Caco-2 (cell line): ENCODE data around the gene ZNF500. TPM values are rescaled to one million over a fixed set of nuclear protein-coding genes. Genes with fewer than 3 reads are reported as not detected.

ENCODE experiments used
- BruUV-seq: library from RNA; stranded (reverse); fragments of 400-500 nt; replicated peaks from 2 replicates; lab custom pipeline; 2021; lab: Mats Ljungman, UMichigan
- CTCF ChIA-PET: fragments of 300-600 bp; sonication (Branson Sonifier 250); formaldehyde crosslinking; loops from one replicate; lab custom pipeline; 2022; ENCODE audit warnings: antibody characterized with exemption; lab: Charles Lee
- POLR2A ChIA-PET: fragments of 300-600 bp; sonication (Branson Sonifier 250); formaldehyde crosslinking; loops from one replicate; lab custom pipeline; 2022; ENCODE audit warnings: antibody characterized with exemption; lab: Charles Lee
- DNase-seq, 2 experiments: peaks; one replicate each; pipeline versions ENCODE4 v3.0.0 to v3.0.0-alpha.2; 2020 to 2022
- H3K27me3 ChIP-seq: replicated peaks from 2 replicates; pipeline ENCODE4 v1.6.0; 2011; ENCODE audit warnings: low read length; ENCODE audit not compliant: control insufficient read depth, insufficient read depth
- H3K36me3 ChIP-seq: 2 replicates; pipeline ENCODE4 v1.5.1; 2011; ENCODE audit warnings: low read length; ENCODE audit not compliant: control insufficient read depth, insufficient read depth
- H3K4me1 ChIP-seq: fragments of 250-450 bp; sonication (Bioruptor Pico); 2 replicates; pipeline ENCODE4 v1.5.1; 2020; ENCODE audit warnings: mild to moderate bottlenecking
- H3K4me3 ChIP-seq: 2 replicates; pipeline ENCODE4 v1.5.1; 2011; ENCODE audit warnings: low read depth, mild to moderate bottlenecking, control low read depth, low read length
- H3K9me3 ChIP-seq: fragments of 250-450 bp; sonication (Bioruptor Pico); 2 replicates; pipeline ENCODE4 v1.5.1; 2020; ENCODE audit warnings: mild to moderate bottlenecking, moderate library complexity
- H3K27ac Mint-ChIP-seq: one replicate; pipeline ENCODE4 v1.8.0; 2022; ENCODE audit warnings: mixed read lengths; ENCODE audit not compliant: unreplicated experiment
- H3K27me3 Mint-ChIP-seq: one replicate; pipeline ENCODE4 v1.8.0; 2022; ENCODE audit warnings: mixed read lengths; ENCODE audit not compliant: insufficient read depth, unreplicated experiment
- H3K36me3 Mint-ChIP-seq: one replicate; pipeline ENCODE4 v1.8.0; 2022; ENCODE audit warnings: mild to moderate bottlenecking, mixed read lengths; ENCODE audit not compliant: insufficient read depth, unreplicated experiment
- H3K4me1 Mint-ChIP-seq: one replicate; pipeline ENCODE4 v1.8.0; 2022; ENCODE audit warnings: low read depth, mixed read lengths; ENCODE audit not compliant: unreplicated experiment
- H3K4me3 Mint-ChIP-seq: one replicate; pipeline ENCODE4 v1.8.0; 2022; ENCODE audit warnings: mild to moderate bottlenecking, moderate library complexity, mixed read lengths; ENCODE audit not compliant: unreplicated experiment
- H3K9me3 Mint-ChIP-seq: one replicate; pipeline ENCODE4 v1.8.0; 2022; ENCODE audit warnings: mixed read lengths; ENCODE audit not compliant: unreplicated experiment
- CTCF ChIP-seq, 2 experiments: fragments of 200-600 bp in 1 of 2; IDR thresholded peaks; 1 replicate in 1 of 2; 2 replicates in 1 of 2; pipeline versions ENCODE4 v1.5.1 to v1.8.0; 2011 to 2022; ENCODE audit warnings: antibody characterized with exemption in 1 of 2, control low read depth in 1 of 2, inconsistent platforms in 1 of 2, low read depth in 1 of 2, low read length in 1 of 2, mild to moderate bottlenecking in 1 of 2, moderate library complexity in 1 of 2; ENCODE audit not compliant: insufficient read depth in 1 of 2, severe bottlenecking in 1 of 2, unreplicated experiment in 1 of 2
- intact Hi-C: fragments of 100-400 bp; cut with micrococcal nuclease; formaldehyde crosslinking; loops from one replicate; pipeline ENCODE4 v1.10.0; 2022; ENCODE audit not compliant: unreplicated experiment
- total RNA-seq: library from RNA; stranded (reverse); gene quantifications from 2 replicates; pipeline ENCODE4 v1.2.3, GENCODE V29; 2022

ZNF500 gene
- total RNA-seq, 1 experiment from 2014 or later = 12.9 TPM

- ChIA-PET POLR2A (interaction anchor here (0.8 to 1.5 kb wide), 2 partner anchors 20 to 55 kb away, joined by 6 to 7 read pairs; partner anchors contain the start of genes ANKS3 and DNAAF8), CTCF (no interaction called here)
- Histone ChIP-seq H3K4me3 (no peak overlapping the region), H3K27me3 (no peaks in the 10 kb centered on the region), H3K36me3 (no peaks in the 10 kb centered on the region), H3K4me1 (peaks cover 35% of the 10 kb centered on the region), H3K9me3 (no peaks in the 10 kb centered on the region)
- DNase-seq = no peak
- peak overlapping the region; percentile 48 for H3K4me3 Mint-ChIP-seq
- H3K9me3 Mint-ChIP-seq = no peaks in the 10 kb centered on the region
- no TSS peak for BruUV-seq
- H3K4me1 Mint-ChIP-seq = peaks cover 12% of the 10 kb centered on the region
- TF ChIP-seq CTCF (IDR thresholded peaks at IDR 0.05; ENCODE audit: insufficient read depth in 1 of 2, low read depth in 1 of 2, low read length in 1 of 2, severe bottlenecking in 1 of 2, unreplicated experiment in 1 of 2) = no peak
- intact Hi-C loops = loop anchor here (2.0 kb wide), 1 partner anchor 20 kb away; no protein-coding TSS in a partner anchor
- peak overlapping the region; percentile 56 for H3K27ac Mint-ChIP-seq
- H3K27me3 Mint-ChIP-seq = no peaks in the 10 kb centered on the region
- peaks cover 8% of the 10 kb centered on the region for H3K36me3 Mint-ChIP-seq
Observed at GRCh38 chr16:4788910-4789309, 21.9 kb upstream of the ZNF500 start.

GRCh38 chr16:4788489-4788889 lies 21.5 kb upstream of the ZNF500 start:
- Mint-ChIP-seq H3K27me3 (no peaks in the 10 kb centered on the region), H3K27ac (peak overlapping the region; percentile 56), H3K36me3 (peaks cover 8% of the 10 kb centered on the region), H3K9me3 (no peaks in the 10 kb centered on the region), H3K4me1 (peaks cover 12% of the 10 kb centered on the region), H3K4me3 (peak overlapping the region; percentile 48)
- DNase-seq = peak in 1 of 2 experiments; percentile 43
- Histone ChIP-seq H3K4me1 (peaks cover 35% of the 10 kb centered on the region), H3K36me3 (no peaks in the 10 kb centered on the region), H3K27me3 (no peaks in the 10 kb centered on the region), H3K9me3 (no peaks in the 10 kb centered on the region), H3K4me3 (no peak overlapping the region)
- no TSS peak for BruUV-seq
- no peak for TF ChIP-seq CTCF (IDR thresholded peaks at IDR 0.05; ENCODE audit: insufficient read depth in 1 of 2, low read depth in 1 of 2, low read length in 1 of 2, severe bottlenecking in 1 of 2, unreplicated experiment in 1 of 2)
- ChIA-PET CTCF (interaction anchor here (0.6 to 1.1 kb wide), 2 partner anchors 54 to 94 kb away, joined by 3 to 6 read pairs; partner anchors contain the start of gene DNAAF8), POLR2A (interaction anchor here (0.8 to 1.5 kb wide), 2 partner anchors 20 to 54 kb away, joined by 6 to 7 read pairs; partner anchors contain the start of genes ANKS3 and DNAAF8)
- intact Hi-C loops = loop anchor here (2.0 kb wide), 1 partner anchor 20 kb away; no protein-coding TSS in a partner anchor

- H3K4me1 Mint-ChIP-seq = peaks cover 12% of the 10 kb centered on the region
- H3K4me3 Mint-ChIP-seq = peak within 1 kb of the TSS; percentile 48
- no peaks in the 10 kb centered on the region for H3K9me3 Mint-ChIP-seq
- CTCF ChIA-PET = interaction anchor here (0.6 to 1.1 kb wide), 2 partner anchors 53 to 93 kb away, joined by 3 to 6 read pairs; partner anchors contain the start of gene DNAAF8
- Histone ChIP-seq H3K36me3 (no peaks in the 10 kb centered on the region), H3K9me3 (no peaks in the 10 kb centered on the region), H3K4me3 (no peak within 1 kb of the TSS), H3K27me3 (no peaks in the 10 kb centered on the region), H3K4me1 (peaks cover 35% of the 10 kb centered on the region)
- POLR2A ChIA-PET = interaction anchor here (0.8 to 1.5 kb wide), 2 partner anchors 19 to 54 kb away, joined by 6 to 7 read pairs; partner anchors contain the start of genes ANKS3 and DNAAF8
- TF ChIP-seq CTCF (IDR thresholded peaks at IDR 0.05; ENCODE audit: insufficient read depth in 1 of 2, low read depth in 1 of 2, low read length in 1 of 2, severe bottlenecking in 1 of 2, unreplicated experiment in 1 of 2) = no peak
- BruUV-seq = no TSS peak
- peak within 1 kb of the TSS; percentile 56 for H3K27ac Mint-ChIP-seq
- H3K36me3 Mint-ChIP-seq = peaks cover 8% of the 10 kb centered on the region
- intact Hi-C loops = loop anchor here (2.0 kb wide), 1 partner anchor 19 kb away; no protein-coding TSS in a partner anchor
- peak; percentile 57 to 67 for DNase-seq
- no peaks in the 10 kb centered on the region for H3K27me3 Mint-ChIP-seq
Observed at GRCh38 chr16:4787627-4788482, 20.9 kb upstream of the ZNF500 start, which contains the start of gene SEPTIN12. Gene SEPTIN12, minus strand, starts transcription at chr16:4788345. Its CDS starts 700 bp downstream, at chr16:4787645.
